GM18858 (cell line): ENCODE measurements around the gene ADM2.
"Not testable (repeated sequence)": the region's sequence is repeated elsewhere in the genome, so short reads cannot be mapped to it uniquely, and the experiment has no call there.

Experiments
- ATAC-seq: cut with Tn5 transposase; IDR thresholded peaks from one replicate; pipeline ENCODE4 v1.9.1; 2021; ENCODE audit not compliant: unreplicated experiment

The ADM2 gene, protein sequence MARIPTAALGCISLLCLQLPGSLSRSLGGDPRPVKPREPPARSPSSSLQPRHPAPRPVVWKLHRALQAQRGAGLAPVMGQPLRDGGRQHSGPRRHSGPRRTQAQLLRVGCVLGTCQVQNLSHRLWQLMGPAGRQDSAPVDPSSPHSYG

DNA sequence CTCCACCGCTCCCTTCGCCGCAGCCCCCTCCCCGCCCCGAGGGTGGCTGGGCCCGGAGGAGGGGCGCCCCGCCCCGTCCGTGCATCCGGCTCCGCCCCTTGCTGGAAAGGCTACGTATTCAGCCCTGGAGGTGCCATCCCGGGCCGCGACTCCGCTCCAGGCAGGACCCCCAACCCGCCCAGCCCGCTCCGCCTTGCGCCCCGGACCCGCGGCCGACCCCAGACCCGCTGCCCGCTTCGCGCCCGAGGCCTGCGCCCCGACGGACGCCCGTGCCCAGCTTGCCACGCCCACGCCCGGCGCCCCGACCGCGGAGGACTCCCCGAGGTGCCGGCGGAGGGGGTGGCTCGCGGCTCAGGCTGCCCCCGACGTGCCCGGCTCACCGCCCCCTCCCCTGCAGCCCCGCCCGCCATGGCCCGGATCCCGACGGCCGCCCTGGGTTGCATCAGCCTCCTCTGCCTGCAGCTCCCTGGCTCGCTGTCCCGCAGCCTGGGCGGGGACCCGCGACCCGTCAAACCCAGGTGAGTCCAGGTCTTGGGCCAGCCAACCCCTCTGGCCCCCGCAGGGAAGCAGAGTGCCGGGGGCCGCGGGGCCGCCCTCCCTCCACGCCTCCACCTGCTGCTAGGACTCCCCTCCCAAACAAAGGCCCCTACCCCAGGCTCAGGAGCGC, at the start of gene ADM2:
TSS of gene ADM2 (plus strand) at position 104 of the 667 bp plus-strand sequence. CDS start at position 409, 305 bp downstream.
- ATAC-seq, result no peak

DNA sequence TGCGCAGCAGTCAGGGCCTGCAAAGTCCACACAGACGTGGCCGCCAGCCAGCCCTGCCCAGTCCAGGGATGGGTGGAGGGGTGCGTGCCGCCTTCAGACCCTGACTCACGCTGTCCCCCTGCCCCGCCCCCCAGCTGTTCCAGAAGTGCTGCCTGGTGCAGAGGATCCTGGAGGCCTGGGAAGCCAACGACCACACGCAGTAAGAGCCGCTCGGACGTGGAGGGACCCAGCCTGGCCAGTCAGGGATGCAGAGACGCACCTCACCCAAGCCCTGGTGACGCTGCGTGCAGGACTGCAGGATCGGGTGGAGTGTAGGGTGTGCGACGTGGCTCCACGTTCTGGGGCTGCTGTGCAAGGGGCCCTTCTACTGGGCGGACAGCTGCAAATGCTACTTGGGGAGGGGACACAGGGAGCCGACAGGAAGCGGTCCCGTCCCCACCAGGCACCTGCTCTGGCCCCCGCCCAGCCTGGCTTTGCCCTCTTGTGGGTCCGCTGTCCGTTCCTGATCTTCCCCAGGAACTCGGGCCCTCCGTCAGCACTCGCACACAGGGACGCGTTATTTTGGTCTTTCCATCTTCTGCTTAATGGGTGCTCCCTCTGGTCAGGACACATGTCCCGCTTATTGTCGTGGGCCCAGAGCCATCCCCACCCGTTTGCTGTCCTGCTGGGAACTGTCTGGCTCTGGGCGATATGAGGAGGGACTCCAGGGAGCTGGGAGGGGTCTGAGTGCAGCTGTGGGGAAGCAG, 49.0 kb upstream of the ADM2 start:
- no peak for ATAC-seq

DNA sequence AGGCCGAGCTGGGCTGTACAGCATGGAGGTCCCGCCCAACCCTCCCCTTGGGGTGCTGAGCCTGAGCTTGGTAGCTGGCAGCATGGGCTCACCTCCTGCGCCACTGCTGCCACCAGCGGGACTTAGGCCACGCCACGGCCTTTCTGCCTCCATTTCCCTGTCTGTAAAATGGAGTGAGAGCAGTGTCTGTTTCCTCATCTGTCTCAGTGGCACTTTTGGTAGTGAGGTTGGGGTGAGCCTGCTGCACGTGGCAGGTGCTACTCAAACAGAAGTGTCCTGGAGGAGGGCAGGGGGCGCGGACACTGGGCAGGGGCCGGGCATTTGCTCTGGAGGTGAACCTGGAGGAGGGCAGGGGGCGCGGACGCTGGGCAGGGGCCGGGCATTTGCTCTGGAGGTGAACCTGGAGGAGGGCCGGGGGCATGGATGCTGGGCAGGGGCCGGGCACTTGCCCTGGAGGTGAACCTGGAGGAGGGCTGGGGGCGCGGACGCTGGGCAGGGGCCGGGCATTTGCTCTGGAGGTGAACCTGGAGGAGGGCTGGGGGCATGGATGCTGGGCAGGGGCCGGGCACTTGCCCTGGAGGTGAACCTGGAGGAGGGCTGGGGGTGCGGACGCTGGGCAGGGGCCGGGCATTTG, 48.3 kb upstream of the ADM2 start:
- not testable (repeated sequence) for ATAC-seq

DNA sequence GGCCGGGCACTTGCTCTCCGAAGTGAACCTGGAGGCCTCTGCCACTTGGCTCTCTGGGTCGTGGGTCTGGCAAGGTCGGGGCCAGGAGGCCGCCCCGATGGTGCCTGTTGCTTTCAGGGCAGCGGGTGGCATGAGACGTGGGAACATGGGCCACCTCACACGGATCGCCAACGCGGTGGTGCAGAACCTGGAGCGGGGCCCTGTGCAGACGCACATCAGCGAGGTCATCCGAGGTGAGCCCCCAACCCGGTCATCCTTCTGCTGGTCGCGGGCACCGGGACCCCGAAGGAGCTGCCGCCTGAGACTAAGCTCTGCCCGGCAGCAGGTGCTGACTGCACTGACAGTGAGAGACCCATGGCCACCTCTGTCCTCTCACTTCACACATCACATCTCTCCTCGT, 46.5 kb upstream of the ADM2 start:
- ATAC-seq, result no peak

DNA sequence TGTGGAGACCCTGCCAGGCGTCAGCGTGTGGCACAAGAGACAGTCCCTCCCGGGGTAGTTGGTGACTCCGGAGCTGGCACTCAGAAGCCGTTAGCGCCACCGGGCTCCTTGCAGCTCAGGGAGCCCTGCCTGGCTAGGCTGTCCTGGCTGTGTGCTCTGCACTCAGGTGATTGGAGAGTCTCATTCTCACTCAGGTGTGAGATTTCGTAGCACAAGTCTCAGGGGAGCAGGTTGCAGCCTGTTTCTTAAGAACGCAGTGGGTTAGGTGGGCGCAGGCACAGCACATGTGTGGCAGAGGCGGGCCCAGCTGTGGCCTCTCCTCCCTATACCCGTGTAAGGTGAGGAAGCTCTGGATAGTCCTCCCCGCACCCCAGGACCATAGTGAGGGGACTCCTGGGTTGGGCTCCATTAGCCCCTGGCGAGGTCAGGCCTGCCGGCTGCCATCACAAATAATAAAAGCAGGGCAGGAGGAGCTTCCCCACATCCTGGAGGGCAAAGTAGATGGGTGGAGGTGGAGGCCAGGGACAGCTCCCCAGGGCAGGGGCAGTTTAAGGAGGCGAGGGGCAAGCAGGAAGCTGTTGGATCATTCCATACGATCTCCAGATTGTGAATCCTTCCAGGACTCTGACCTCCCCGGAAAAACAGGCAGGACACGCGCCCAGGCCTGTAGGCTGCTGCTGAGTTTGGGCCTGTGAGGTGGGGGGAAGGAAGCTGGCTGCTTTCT, 45.9 kb upstream of the ADM2 start:
- no peak for ATAC-seq

DNA sequence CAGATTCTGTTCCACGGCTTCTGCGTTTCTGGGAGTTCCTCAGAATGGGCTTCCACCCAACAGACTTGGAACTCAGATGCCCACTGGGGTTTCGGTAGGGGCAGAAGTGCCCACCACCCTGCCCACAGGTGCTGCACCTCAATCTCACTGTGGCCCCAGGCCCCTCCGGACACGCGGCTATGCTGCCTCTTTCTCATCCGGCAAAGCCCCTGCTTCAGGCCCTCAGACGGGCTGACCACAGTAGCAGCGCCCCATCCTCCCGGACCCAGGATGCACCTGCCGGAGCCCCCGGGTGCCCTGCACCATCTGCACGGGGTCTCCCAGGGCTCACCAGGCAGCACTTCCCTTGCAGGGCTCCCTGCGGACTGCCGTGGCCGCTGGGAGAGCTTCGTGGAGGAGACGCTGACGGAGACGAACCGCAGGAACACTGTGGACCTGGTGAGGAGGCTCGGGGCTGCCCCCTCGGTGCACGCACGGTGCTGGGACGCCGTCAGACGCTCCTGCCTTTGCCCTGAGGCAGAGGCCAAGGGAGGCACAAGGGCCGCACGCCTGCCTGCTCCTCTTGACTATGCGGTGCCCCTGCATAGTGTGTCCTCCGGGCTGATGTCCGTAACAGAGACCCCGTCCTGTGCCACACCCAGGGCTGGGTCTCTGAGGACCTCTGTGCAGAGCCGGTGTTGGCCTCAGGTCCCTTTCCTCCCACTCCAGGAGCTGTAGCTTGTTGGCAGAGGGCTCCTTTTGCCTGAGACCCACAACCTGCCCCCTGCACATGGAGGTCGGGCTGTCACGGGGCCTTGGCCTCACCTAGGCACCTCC, 45.1 kb upstream of the ADM2 start:
- no peak for ATAC-seq

DNA sequence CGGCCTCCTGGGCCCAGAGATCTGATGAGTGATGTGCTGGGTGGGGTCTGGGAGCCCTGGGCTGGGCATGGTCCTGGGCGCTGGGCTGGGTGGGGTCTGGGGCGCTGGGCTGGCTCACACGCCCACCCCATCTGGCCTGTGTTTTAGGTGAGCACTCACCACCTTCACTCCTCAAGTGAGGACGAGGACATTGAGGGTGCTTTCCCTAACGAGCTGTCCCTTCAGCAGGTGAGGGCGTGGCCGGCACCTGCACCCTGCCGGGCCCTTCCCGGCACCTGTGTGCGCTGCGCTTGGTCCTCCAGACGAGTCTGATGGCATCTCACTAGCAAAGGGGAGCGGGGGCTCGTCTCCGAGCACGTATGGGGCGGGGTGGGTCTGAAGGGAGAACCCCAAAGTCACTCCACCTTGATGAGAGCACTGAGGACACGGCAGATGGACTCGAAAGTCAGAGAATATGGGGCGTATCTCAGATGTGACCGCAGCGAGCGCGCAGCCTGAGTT, 44.5 kb upstream of the ADM2 start:
- no peak for ATAC-seq

DNA sequence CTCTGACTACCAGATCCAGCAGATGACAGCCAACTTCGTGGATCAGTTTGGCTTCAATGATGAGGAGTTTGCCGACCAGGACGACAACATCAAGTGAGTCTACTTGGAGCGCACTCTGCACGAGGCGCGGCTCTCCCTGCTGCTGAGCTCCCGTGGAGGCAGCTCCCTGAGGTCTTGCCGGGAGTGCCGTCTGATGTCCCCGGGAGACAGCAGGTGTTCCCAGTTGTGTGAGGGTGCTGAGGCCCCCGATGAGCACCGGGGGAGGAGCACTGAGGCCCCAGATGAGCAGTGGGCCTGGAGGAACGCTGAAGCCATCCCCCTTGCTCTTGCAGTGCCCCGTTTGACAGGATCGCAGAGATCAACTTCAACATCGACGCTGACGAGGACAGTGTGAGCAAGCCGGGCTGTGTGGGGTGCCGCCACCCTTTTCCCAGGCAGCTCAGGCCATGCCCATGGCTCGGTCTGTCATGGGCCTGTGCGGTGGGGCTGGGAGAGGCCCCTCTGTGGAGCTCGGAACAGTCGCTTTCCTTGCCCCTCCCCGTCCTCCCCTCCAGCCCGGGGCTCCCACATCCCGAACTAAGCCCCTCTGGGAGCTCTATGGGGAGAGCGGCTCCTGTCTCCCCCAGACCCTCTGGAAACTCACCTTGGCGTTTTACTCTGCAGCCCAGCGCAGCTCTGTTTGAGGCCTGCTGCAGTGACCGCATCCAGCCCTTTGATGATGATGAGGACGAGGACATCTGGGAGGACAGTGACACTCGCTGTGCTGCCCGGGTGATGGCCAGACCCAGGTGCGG, 43.6 kb upstream of the ADM2 start:
- no peak for ATAC-seq

DNA sequence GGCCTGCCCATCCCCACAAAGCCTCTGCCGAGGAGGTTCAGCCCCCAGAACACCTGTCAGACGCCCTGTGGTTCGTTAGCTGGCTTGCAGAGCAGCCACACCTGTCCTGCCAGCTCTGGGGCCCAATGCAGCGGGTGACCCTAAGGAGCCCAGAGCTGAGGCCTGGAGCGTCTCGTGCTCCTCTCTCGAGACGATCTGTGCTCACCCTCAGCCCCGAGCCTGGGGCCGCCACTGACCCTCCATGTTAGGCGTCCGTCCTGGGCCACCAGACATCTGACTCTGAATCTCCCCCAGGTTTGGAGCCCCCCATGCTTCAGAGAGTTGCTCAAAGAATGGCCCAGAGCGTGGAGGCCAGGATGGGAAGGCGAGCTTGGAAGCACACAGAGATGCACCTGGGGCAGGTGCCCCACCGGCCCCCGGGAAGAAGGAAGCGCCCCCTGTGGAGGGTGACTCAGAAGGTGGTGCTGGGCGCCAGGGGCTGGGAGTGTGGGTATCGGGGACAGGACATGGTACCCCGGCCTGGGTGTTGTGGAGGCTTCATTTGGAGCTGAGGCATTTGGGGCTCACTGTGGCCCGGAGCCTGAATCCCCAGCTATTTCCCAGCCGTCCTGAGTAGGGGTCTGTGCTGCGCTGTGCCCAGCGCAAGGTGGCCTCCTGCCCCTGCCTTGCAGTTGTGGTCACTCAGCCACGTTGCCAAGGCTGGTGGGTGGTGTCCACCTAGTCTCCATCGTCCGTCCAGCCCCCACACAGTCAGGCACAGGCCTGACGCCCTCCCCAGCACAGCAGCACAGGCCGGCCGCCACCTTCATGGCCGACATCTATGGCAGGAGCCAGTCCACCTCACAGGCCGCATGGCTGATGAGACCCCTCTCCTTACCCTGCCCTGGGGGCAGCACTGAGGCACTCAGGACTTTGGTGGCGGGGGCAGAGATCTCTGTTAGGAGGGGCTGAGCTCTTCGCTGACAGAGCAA, 42.8 kb upstream of the ADM2 start:
- ATAC-seq, result no peak

DNA sequence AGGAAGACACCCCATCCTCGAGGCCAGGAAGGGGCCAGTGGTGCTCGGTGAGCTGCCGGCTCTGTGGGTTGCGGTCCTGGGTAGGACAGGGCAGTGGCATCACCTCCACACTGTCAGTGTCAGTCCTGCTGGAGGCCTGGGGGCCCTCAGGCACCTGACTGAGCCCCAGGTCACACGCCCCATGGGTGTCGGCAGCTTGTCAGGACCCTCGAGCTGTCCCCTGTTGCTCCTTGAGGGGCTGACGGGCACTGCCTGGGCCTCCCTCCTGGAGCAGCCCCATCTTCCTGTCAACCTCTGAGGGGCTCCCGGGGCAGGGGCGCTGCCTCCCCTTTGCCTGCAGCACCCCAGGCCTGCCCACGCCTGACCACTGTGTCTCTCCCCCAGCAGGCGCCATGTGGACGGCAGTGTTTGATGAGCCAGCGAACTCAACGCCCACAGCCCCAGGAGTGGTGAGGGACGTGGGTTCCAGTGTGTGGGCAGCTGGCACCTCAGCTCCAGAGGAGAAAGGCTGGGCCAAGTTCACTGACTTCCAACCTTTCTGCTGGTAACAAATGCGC, 42.0 kb upstream of the ADM2 start:
- ATAC-seq, result no peak

DNA sequence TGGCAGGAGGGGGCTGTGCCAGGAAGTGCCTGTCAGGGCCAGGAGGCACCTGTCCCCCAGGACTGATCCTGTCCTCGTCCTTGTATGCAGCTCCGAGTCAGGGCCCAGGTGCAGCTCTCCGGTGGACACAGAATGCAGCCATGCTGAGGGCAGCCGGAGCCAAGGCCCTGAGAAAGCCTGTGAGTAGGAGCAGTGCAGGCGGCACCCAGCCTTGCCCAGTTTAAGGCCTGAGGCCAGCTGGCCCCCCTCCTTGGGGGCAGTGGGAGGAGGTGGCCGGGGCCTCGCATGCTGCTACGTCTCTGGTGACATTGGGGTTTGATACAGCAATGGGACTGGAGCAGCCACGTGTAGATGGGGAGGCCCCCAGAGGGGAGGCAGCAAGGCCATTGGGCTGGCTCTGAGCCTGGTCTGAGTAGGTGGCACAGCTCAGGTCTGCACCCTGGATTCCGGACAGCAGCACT, 41.4 kb upstream of the ADM2 start:
- no peak for ATAC-seq

DNA sequence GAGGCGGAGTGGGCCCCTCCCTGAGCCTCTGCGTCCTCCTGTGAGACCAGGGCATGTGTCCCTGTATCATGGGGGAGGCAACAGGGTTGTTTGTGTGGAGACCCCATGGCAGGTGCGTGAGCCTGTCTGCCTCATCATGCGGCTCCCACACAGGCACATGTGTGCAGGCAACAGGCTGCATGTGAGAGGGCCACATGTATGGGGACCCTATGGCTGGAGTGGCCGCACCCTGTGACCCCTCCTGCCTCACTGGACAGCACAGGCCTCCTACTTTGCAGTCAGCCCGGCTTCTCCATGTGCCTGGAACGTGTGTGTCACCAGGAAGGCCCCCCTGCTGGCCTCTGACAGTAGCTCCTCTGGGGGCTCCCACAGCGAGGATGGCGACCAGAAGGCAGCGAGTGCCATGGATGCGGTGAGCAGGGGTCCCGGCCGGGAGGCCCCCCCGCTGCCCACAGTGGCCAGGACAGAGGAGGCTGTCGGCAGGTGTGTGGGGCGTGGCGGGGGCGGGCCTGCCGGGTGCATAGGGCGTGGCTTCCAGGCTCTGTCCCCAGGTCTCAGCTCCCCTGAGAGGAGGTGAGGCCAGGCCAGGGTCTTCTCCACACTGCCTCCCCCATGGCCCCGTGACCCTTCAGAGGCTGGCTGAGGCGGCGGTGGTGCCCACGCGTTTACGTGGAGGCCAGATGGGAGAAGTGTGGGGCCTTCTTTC, 40.6 kb upstream of the ADM2 start:
- no peak for ATAC-seq

DNA sequence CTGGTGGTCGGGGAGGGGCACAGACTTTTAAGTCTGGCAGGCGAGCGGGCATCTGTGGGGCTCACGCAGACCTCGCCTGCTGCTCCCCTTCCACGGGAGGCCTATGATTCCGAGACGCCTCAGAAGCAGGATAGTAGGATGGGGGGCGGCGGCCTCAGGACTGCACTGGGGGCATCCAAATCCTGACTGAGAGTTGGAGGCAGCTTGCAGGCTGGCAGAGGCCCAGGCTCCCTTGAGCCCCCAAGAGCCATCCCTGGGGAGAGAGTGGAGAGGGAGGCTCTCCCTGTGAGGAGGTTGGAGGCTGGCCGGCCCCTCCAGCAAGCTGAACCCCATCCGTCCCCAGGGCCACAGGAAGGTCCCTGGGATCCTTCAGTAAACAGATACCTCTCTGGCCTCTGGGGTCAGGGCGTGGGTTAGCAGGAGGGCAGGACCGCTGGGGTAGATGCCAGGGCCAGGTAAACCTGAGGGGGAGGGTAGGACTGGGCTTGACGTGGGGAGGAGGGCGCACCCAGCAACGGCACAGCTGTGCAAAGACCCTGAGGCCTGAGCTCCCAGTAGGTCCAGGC, 39.8 kb upstream of the ADM2 start:
- no peak for ATAC-seq

DNA sequence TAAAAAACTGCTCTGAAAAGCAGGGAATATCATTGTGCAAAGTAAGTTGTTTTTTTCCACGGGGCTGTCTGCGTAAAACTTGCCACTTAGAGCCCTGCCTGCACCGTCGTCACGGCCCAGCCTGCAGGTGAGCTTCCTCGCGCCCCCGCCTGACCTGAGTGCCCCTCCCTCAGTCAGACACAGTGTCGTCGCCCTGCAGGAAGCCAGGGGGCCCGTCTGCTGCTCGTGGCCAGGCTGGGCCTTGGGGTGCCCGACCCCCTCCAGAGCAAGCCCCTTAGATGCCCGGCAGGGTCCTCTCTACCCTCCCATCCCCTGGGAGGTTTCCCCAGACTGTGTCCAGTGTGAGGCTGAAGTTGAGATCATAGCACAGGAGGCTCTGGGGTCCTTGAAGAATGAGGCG, 38.1 kb upstream of the ADM2 start:
- ATAC-seq, result no peak

DNA sequence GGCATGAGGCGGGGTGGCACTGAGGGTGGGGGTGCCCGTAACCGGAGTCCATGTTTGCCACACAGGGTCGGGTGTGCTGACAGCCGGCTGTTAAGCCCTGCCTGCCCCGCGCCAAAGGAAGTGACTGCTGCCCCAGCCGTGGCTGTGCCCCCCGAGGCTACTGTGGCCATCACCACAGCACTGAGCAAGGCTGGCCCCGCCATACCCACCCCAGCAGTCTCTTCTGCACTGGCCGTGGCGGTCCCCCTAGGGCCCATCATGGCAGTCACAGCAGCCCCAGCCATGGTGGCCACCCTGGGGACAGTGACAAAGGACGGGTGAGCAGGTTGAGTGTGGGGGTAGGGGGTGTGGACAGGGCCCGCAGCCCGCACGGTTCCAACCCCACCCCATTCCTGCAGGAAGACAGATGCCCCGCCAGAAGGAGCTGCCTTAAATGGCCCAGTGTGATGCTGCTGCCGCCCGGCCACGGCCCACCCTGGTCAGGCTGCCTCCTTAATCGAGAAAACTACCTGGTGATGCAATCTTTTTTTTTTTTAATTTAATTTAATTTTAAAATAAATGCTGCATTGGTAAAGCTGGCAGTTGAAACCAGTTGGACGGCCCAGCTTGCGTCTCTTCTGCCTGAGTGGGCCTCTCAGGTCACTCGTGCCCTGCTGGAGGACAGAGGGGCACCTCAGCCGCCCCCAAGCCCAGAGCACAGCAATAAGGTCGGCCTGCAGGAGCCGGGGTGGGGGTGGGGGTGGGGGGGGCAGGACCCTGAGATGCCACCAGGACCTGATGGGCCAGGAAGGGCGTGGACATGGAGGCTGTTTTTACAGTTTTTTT, 37.3 kb upstream of the ADM2 start:
- no peak for ATAC-seq

DNA sequence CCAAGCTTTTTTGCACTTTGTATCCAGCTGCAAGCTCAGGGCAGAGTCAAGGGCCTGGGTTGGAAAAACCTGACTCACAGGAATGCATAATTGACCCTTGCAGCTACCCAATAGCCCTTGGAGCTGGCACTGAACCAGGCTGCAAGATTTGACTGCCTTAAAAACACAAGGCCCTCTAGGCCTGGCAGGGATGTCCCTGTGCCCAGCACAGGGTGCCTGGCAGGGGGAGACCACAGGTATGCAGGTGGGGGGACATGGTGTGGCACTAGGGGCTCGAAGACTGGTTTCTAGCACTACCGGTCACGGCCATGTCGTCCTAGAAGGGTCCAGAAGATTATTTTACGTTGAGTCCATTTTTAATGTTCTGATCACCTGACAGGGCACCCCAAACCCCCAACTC, 36.7 kb upstream of the ADM2 start:
- ATAC-seq, result no peak
